A549 treated with AZD2906 at 1 μM for 4 hours (cell line): ENCODE measurements around the gene DTX3. TPM values are rescaled to one million over a fixed set of nuclear protein-coding genes. Genes with fewer than 3 reads are reported as not detected.

Experiments used
- total RNA-seq: library from RNA; stranded (reverse); fragments of 200-300 nt; extraction: Qiagen RNA extraction; gene quantifications from 5 replicates; pipeline ENCODE4 v1.2.3, GENCODE V29; 2022

The DTX3 gene
- 14.2 to 19.7 TPM (median 18.7 TPM) in 5 replicates for total RNA-seq

GRCh38 chr12:57604454-57604991 is at the start of gene DTX3:
Gene DTX3, plus strand, starts transcription at chr12:57604824. Its CDS starts 1,694 bp downstream, at chr12:57606518.

GRCh38 chr12:57590864-57591781 is 13.5 kb upstream of the DTX3 start, which contains the start of gene PIP4K2C:
Gene PIP4K2C, plus strand, starts transcription at chr12:57591192. Its CDS starts 98 bp downstream, at chr12:57591290.

GRCh38 chr12:57611108-57611826 is 6.6 kb downstream of the DTX3 start, which contains the start of gene ARHGEF25:
Gene ARHGEF25, plus strand, starts transcription at chr12:57611435. Its CDS starts 460 bp downstream, at chr12:57611895.

GRCh38 chr12:57632958-57633840 is 28.6 kb downstream of the DTX3 start, which contains the start of gene B4GALNT1:
Gene B4GALNT1, minus strand, starts transcription at chr12:57633201. Its CDS starts 1,069 bp downstream, at chr12:57632132.

Other genes with a start within 250 kb of the DTX3 start
- gene R3HDM2, start 173.8 kb upstream of the DTX3 start, total RNA-seq, result 7.5 to 10.4 TPM (median 7.9 TPM) in 5 replicates
- 0.05 to 0.06 TPM (median 0.05 TPM) in 3 of 5 replicates, not detected in the others for gene INHBC, start 170.0 kb upstream of the DTX3 start, total RNA-seq
- 0.05 to 0.09 TPM (median 0.06 TPM) in 3 of 5 replicates, not detected in the others for gene INHBE, start 149.5 kb upstream of the DTX3 start, total RNA-seq
- gene GLI1, start 145.0 kb upstream of the DTX3 start, total RNA-seq, result 4.4 to 5.8 TPM (median 5.4 TPM) in 5 replicates
- 0.33 to 0.96 TPM (median 0.48 TPM) in 5 replicates for gene ARHGAP9, start 125.0 kb upstream of the DTX3 start, total RNA-seq
- gene MARS1, start 116.8 kb upstream of the DTX3 start, total RNA-seq, result 126 to 287 TPM (median 138 TPM) in 5 replicates
- gene DDIT3, start 84.3 kb upstream of the DTX3 start, total RNA-seq, result 20.8 to 27.9 TPM (median 23.8 TPM) in 5 replicates
- gene MBD6, start 82.0 kb upstream of the DTX3 start, total RNA-seq, result 19.1 to 28.6 TPM (median 26.3 TPM) in 5 replicates
- 119 to 184 TPM (median 123 TPM) in 5 replicates for gene DCTN2, start 57.6 kb upstream of the DTX3 start, total RNA-seq
- gene KIF5A, start 54.8 kb upstream of the DTX3 start, total RNA-seq, result 0.17 to 0.24 TPM (median 0.21 TPM) in 5 replicates
- gene PIP4K2C, start 13.6 kb upstream of the DTX3 start, total RNA-seq, result 39.3 to 45.9 TPM (median 40.5 TPM) in 5 replicates
- gene ARHGEF25, start 6.6 kb downstream of the DTX3 start, total RNA-seq, result 4.2 to 5.6 TPM (median 5.4 TPM) in 5 replicates
- 32.6 to 47.2 TPM (median 42.2 TPM) in 5 replicates for gene B4GALNT1, start 28.4 kb downstream of the DTX3 start, total RNA-seq
- gene OS9, start 89.3 kb downstream of the DTX3 start, total RNA-seq, result 112 to 124 TPM (median 114 TPM) in 5 replicates
- 0.09 to 0.23 TPM (median 0.16 TPM) in 5 replicates for gene AGAP2, start 133.9 kb downstream of the DTX3 start, total RNA-seq
- 15.0 to 22.2 TPM (median 17.1 TPM) in 5 replicates for gene TSPAN31, start 140.2 kb downstream of the DTX3 start, total RNA-seq
- gene CDK4, start 147.5 kb downstream of the DTX3 start, total RNA-seq, result 240 to 276 TPM (median 248 TPM) in 5 replicates
- gene MARCHF9, start 150.3 kb downstream of the DTX3 start, total RNA-seq, result 6.4 to 8.0 TPM (median 7.8 TPM) in 5 replicates
- 1.4 to 2.4 TPM (median 2.0 TPM) in 5 replicates for gene CYP27B1, start 162.3 kb downstream of the DTX3 start, total RNA-seq
- 43.0 to 52.2 TPM (median 49.1 TPM) in 5 replicates for gene METTL1, start 167.3 kb downstream of the DTX3 start, total RNA-seq
- gene EEF1AKMT3, start 167.8 kb downstream of the DTX3 start, total RNA-seq, result 3.5 to 6.2 TPM (median 5.1 TPM) in 5 replicates
- 62.8 to 79.9 TPM (median 69.5 TPM) in 5 replicates for gene TSFM, start 178.0 kb downstream of the DTX3 start, total RNA-seq
- gene AVIL, start 213.9 kb downstream of the DTX3 start, total RNA-seq, result 0.39 to 0.74 TPM (median 0.55 TPM) in 5 replicates
- 38.6 to 55.2 TPM (median 49.3 TPM) in 5 replicates for gene CTDSP2, start 241.9 kb downstream of the DTX3 start, total RNA-seq